ENCODE data around the gene OPCML.

The OPCML gene

GRCh38 chr11:132846075-132846474 is 686.2 kb downstream of the OPCML start:
- in situ Hi-C loops (cut with MboI; ENCODE audit: low sequenced_read_pairs, unreplicated experiment), result no loop called here
- no peak for DNase-seq (ENCODE audit: low spot score)
- TF ChIP-seq CTCF (IDR thresholded peaks at IDR 0.05; ENCODE audit: borderline replicate concordance, control extremely low read depth, extremely low read depth, insufficient read depth, missing control alignments), result no peak

- in situ Hi-C loops (cut with MboI; ENCODE audit: low sequenced_read_pairs, unreplicated experiment), result no loop called here
- no peak for TF ChIP-seq CTCF (IDR thresholded peaks at IDR 0.05; ENCODE audit: borderline replicate concordance, control extremely low read depth, extremely low read depth, insufficient read depth, missing control alignments)
- DNase-seq (ENCODE audit: low spot score), result no peak
Observed at GRCh38 chr11:132844956-132845696, 687.2 kb downstream of the OPCML start.

- DNase-seq (ENCODE audit: low spot score), result no peak
- in situ Hi-C loops (cut with MboI; ENCODE audit: low sequenced_read_pairs, unreplicated experiment), result no loop called here
- no peak for TF ChIP-seq CTCF (IDR thresholded peaks at IDR 0.05; ENCODE audit: borderline replicate concordance, control extremely low read depth, extremely low read depth, insufficient read depth, missing control alignments)
Observed at GRCh38 chr11:132840660-132841059, 691.6 kb downstream of the OPCML start.

GRCh38 chr11:132840191-132840590 is 692.1 kb downstream of the OPCML start:
- TF ChIP-seq CTCF (IDR thresholded peaks at IDR 0.05; ENCODE audit: borderline replicate concordance, control extremely low read depth, extremely low read depth, insufficient read depth, missing control alignments), result no peak
- in situ Hi-C loops (cut with MboI; ENCODE audit: low sequenced_read_pairs, unreplicated experiment), result no loop called here
- DNase-seq (ENCODE audit: low spot score), result no peak

GRCh38 chr11:132839236-132839945 is 692.9 kb downstream of the OPCML start:
- DNase-seq (ENCODE audit: low spot score), result no peak
- in situ Hi-C loops (cut with MboI; ENCODE audit: low sequenced_read_pairs, unreplicated experiment), result no loop called here
- no peak for TF ChIP-seq CTCF (IDR thresholded peaks at IDR 0.05; ENCODE audit: borderline replicate concordance, control extremely low read depth, extremely low read depth, insufficient read depth, missing control alignments)

- in situ Hi-C loops (cut with MboI; ENCODE audit: low sequenced_read_pairs, unreplicated experiment), result no loop called here
- DNase-seq (ENCODE audit: low spot score), result no peak
- TF ChIP-seq CTCF (IDR thresholded peaks at IDR 0.05; ENCODE audit: borderline replicate concordance, control extremely low read depth, extremely low read depth, insufficient read depth, missing control alignments), result no peak
Observed at GRCh38 chr11:132838627-132839026, 693.7 kb downstream of the OPCML start.
